Motor neuron (in vitro differentiated cells): Measurements from ENCODE around the gene FIBCD1. TPM values are rescaled to one million over a fixed set of nuclear protein-coding genes. Genes with fewer than 3 reads are reported as not detected.

ENCODE experiments used
- ATAC-seq, 8 experiments: fragments of 200-7000 bp; cut with Tn5 transposase; replicated peaks in 6 of 8; 2 replicates each; pipeline ENCODE4 v1.8.0; 2021; ENCODE audit warnings: mild to moderate bottlenecking in 8 of 8, moderate library complexity in 8 of 8
- H3K27ac ChIP-seq, 2 donors: fragments of 250-450 bp; sonication (Bioruptor Pico); 2 replicates each; pipeline ENCODE4 v1.9.0; 2021; ENCODE audit warnings: antibody characterized with exemption in 2 of 2, mild to moderate bottlenecking in 2 of 2, moderate library complexity in 1 of 2
- H3K4me1 ChIP-seq, 2 donors: fragments of 250-450 bp; sonication (Bioruptor Pico); replicated peaks in 1 of 2; 2 replicates each; pipeline ENCODE4 v1.6.1; 2021; ENCODE audit warnings: antibody characterized with exemption in 2 of 2, mild to moderate bottlenecking in 2 of 2, moderate library complexity in 1 of 2
- H3K4me3 ChIP-seq, 5 donors: fragments of 250-450 bp; sonication (Bioruptor Pico); 2 replicates each; pipeline ENCODE4 v1.9.0; 2021; ENCODE audit warnings: antibody characterized with exemption in 5 of 5, mild to moderate bottlenecking in 5 of 5, moderate library complexity in 4 of 5
- WGBS, 10 experiments: fragments of 450-650 bp; shearing (Covaris generic); methylation state at CpG; one replicate each; pipeline ENCODE4 v1.0.0; 2022; 5-methylcytosine and 5-hydroxymethylcytosine counted together
- in situ Hi-C, 9 experiments: fragments of 400-800 bp; cut with MboI; loops; one replicate each; pipeline ENCODE4 v1.15.0; 2021; ENCODE audit warnings: low sequenced_read_pairs in 9 of 9, low pct_unique_long_range_greater_than_20kb in 2 of 9; ENCODE audit not compliant: unreplicated experiment in 9 of 9
- total RNA-seq, 8 experiments: library from RNA; unstranded; fragments of 300-600 nt; gene quantifications; 2 replicates each; pipeline versions ENCODE4 v1.2.3 to v1.2.4, GENCODE V29; 2022

The FIBCD1 gene
- total RNA-seq, 8 experiments from 2014 or later: 0.40 to 2.4 (median 0.54) TPM

- in situ Hi-C loops: no loop called here
- H3K4me3 ChIP-seq: no peak overlapping the region
- peak in 2 of 8 experiments; percentile 12 to 31 for ATAC-seq
- H3K27ac ChIP-seq: peak overlapping the region in 1 of 2 donors; percentile 64
- peaks cover 27 to 50% of the 10 kb centered on the region in 2 donors for H3K4me1 ChIP-seq
- WGBS, 10 experiments: 58 to 100% (median 80%) methylated on average over 1 to 2 of the region's 7 CpGs; no CpG with 5 or more reads in 5 of the 10 experiments
These were observed 44.5 kb downstream of the FIBCD1 start for GRCh38 chr9:130894546-130894945.

DNA sequence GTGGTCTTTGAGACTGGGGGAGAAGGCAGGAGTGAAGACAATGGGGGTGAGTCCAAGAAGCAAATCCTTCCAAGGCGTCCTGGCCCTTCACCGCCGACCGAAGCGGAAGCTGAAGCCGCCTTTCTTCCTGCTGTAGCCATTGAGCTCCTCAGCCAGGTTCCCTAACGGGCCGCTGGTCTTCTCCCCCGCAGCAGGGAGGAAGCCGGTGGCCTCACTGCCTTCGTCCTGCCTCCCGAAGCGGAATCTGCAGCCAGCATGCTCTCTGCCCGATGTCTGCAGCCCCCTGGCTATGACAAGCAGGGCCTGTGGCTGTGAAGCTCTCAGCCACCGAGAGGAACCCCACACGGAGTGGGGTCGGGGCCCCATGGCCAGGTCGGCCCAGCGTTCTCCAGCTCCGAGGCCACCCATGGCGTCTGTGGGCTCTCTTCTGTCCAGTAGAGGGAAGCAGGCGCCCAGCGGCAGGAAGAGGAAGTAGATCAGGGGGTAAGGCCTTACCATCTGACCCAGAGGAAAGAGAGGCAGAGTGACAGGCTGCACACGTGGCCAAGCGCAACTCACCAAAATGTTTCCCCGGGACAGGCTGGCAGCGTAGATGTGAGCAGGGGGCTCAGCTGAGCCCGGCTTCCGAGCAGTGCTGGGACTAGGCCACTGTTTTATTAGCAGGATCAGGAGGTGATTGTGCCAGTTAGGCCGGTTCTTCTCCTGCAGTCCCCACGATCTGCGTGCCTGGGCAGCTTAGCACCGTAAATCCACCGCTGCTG lies 45.5 kb downstream of the FIBCD1 start:
- H3K27ac ChIP-seq: peak overlapping the region; percentile 26 to 66
- H3K4me1 ChIP-seq: peaks cover 27 to 50% of the 10 kb centered on the region in 2 donors
- H3K4me3 ChIP-seq: no peak overlapping the region
- in situ Hi-C loops: no loop called here
- WGBS, 10 experiments: 79 to 100% (median 88%) methylated on average over 2 to 8 of the region's 34 CpGs; no CpG with 5 or more reads in 5 of the 10 experiments
- peak in 3 of 8 experiments; percentile 16 to 44 (median 19) for ATAC-seq

- ATAC-seq: peak in 1 of 8 experiments; percentile 35
- in situ Hi-C loops: no loop called here
- WGBS, 10 experiments: 63 to 93% (median 72%) methylated on average over 3 to 16 of the region's 24 CpGs; no CpG with 5 or more reads in 3 of the 10 experiments
- Histone ChIP-seq H3K4me1 (peaks cover 27 to 50% of the 10 kb centered on the region in 2 donors), H3K27ac (peak overlapping the region; percentile 66 to 68), H3K4me3 (no peak overlapping the region)
These were observed 46.4 kb downstream of the FIBCD1 start for GRCh38 chr9:130892477-130893304.

DNA sequence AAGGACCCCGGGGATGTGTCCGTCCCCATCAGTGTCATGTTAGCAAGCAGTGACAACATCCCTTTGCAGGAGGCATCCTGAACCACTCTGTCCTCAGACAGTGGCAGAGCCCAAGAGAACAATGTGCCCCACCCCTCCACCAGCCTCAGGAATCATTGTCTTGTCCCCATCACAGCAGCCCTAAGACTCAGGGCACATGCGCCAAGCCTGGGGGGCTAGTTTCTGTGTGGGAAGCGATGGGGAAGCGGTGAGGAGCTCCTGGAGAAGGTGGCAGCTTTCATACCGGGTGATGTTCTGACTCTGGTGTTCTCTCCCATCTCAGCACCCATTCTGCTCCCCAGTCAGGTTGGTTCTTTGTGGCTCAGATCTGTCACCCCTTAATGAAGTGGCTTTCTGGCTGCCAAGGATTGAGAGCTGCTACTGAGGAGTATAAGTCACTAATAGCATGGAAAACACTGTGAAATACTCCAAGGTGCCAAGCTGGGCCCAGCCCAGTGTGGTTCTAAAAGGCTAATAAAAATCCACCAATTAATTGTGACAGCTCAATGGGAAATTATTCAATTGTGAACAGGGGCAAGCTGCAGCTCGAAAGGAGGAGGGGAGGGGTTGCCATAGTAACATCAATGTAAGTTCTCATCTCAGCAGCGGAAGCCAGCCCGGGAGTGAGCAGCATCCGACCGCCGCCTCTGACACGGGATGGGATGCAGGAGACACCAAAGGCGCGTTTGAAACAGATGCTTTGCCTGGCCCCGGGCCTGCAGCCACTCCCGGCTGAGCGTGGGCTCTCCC lies 47.2 kb downstream of the FIBCD1 start:
- H3K27ac ChIP-seq: peak overlapping the region; percentile 66 to 68
- in situ Hi-C loops: no loop called here
- WGBS, 10 experiments: 0 to 80% (median 44%) methylated on average over 1 to 14 of the region's 18 CpGs; no CpG with 5 or more reads in 1 of the 10 experiments
- peaks cover 27 to 50% of the 10 kb centered on the region in 2 donors for H3K4me1 ChIP-seq
- peak in 6 of 8 experiments; percentile 32 to 87 (median 80) for ATAC-seq
- H3K4me3 ChIP-seq: no peak overlapping the region

GRCh38 chr9:130890870-130891687 lies 48.0 kb downstream of the FIBCD1 start:
- Histone ChIP-seq H3K4me1 (peaks cover 23 to 50% of the 10 kb centered on the region in 2 donors), H3K4me3 (no peak overlapping the region), H3K27ac (peak overlapping the region; percentile 66 to 68)
- WGBS, 10 experiments: 72 to 100% (median 88%) methylated on average over 1 to 10 of the region's 20 CpGs; no CpG with 5 or more reads in 1 of the 10 experiments
- no peak for ATAC-seq
- in situ Hi-C loops: no loop called here

- no peak overlapping the region for H3K27ac ChIP-seq
- no peak for ATAC-seq
- no peak overlapping the region for H3K4me3 ChIP-seq
- H3K4me1 ChIP-seq: peaks cover 22 to 45% of the 10 kb centered on the region in 2 donors
- in situ Hi-C loops: no loop called here
- 60 to 100% (median 94%) methylated on average over 1 to 7 of the region's 9 CpGs; no CpG with 5 or more reads in 4 of the 10 experiments for WGBS, 10 experiments
These were observed 48.9 kb downstream of the FIBCD1 start for GRCh38 chr9:130890124-130890523.

DNA sequence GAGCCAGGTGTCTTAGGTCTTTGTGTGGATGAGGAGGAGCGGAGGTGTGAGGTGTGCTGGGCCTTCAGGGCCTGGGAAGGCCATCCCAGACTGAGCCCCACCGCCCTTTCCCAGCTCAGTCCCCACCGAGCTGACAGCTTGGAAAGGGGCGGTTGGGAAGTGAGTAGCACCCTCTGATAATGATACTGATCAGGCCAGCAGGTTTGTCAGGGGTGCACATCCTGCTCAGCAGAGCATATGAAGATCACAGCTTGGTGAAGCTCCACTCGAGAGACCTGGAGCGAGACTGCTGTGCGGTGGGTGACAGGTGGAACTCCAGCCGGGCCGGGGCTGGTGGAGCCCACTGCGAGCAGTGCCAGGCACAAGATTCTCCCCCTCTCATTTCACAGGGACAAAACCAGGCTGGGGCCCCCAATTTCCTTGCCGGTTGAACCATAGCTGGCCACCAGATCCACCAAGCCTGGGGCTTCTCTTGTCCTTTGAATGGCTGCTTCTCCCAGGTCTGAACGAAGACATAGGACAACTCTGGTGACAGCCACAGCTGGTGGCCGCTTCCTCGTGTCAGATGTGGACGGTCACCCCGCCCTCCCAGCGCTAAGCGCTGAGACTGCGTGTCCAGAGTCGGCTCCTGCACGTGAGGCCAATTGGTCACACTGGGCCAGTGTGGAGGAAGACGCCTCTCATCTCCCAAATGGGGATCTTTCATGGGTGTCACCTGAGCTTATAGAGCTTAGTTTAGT lies 50.7 kb downstream of the FIBCD1 start:
- H3K4me1 ChIP-seq: peaks cover 22 to 28% of the 10 kb centered on the region in 2 donors
- peak overlapping the region; percentile 35 to 43 for H3K27ac ChIP-seq
- in situ Hi-C loops: no loop called here
- 60 to 100% (median 95%) methylated on average over 1 to 8 of the region's 22 CpGs; no CpG with 5 or more reads in 4 of the 10 experiments for WGBS, 10 experiments
- H3K4me3 ChIP-seq: no peak overlapping the region
- ATAC-seq: no peak

DNA sequence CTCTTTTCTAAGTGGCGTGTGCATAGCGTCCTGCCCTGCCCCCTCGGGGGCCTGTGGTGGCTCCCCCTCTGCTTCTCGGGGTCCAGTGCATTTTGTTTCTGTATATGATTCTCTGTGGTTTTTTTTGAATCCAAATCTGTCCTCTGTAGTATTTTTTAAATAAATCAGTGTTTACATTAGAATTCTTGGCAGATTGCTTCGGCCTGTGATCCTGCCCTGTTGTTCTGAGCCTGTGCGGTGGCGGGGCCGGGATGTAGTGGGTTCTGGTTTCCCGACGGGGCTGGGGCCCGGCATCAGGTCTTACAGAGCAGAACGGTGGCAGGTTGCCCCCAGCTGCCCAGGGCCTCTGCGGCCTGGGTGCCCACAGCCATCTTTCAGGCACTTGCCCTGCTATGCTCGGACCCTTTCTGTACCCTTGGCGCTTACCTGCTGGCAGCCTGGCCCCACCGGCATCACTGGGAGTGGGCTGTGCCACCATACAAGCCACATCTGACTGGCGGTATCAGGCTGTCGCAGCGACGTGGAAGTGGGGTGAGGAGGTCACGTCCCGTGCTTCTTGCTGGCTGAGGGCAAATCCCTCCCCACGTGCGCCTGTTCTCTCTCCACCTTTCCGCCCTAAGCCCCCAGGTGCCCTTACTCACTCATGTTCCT lies 51.4 kb downstream of the FIBCD1 start:
- Histone ChIP-seq H3K4me3 (no peak overlapping the region), H3K27ac (peak overlapping the region; percentile 22 to 40), H3K4me1 (peaks cover 16 to 21% of the 10 kb centered on the region in 2 donors)
- ATAC-seq: no peak
- in situ Hi-C loops: no loop called here
- 90 to 100% (median 94%) methylated on average over 2 to 12 of the region's 25 CpGs; no CpG with 5 or more reads in 5 of the 10 experiments for WGBS, 10 experiments

DNA sequence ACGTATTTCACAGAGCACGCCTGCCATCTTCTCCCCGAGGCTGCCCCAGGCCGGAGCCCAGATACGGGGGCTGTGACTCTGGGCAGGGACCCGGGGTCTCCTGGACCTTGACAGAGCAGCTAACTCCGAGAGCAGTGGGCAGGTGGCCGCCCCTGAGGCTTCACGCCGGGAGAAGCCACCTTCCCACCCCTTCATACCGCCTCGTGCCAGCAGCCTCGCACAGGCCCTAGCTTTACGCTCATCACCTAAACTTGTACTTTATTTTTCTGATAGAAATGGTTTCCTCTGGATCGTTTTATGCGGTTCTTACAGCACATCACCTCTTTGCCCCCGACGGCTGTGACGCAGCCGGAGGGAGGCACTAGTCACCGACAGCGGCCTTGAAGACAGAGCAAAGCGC lies 52.1 kb downstream of the FIBCD1 start:
- Histone ChIP-seq H3K27ac (peak overlapping the region in 1 of 2 donors; percentile 40), H3K4me1 (peaks cover 9 to 15% of the 10 kb centered on the region in 2 donors), H3K4me3 (no peak overlapping the region)
- in situ Hi-C loops: no loop called here
- 80 to 97% (median 90%) methylated on average over 1 to 10 of the region's 23 CpGs; no CpG with 5 or more reads in 4 of the 10 experiments for WGBS, 10 experiments
- no peak for ATAC-seq

GRCh38 chr9:130885484-130886375 lies 53.3 kb downstream of the FIBCD1 start:
- peak overlapping the region; percentile 28 to 71 for H3K27ac ChIP-seq
- in situ Hi-C loops: no loop called here
- WGBS, 10 experiments: 74 to 100% (median 91%) methylated on average over 1 to 20 of the region's 35 CpGs; no CpG with 5 or more reads in 2 of the 10 experiments

More at GRCh38 chr9:130885484-130886375, 53.3 kb downstream of the FIBCD1 start:
- peak in 1 of 8 experiments; percentile 19 for ATAC-seq
- Histone ChIP-seq H3K4me3 (no peak overlapping the region), H3K4me1 (peaks cover 0 to 2% of the 10 kb centered on the region in 2 donors)
